Smooth muscle cell (in vitro differentiated cells): ENCODE results near the gene MTUS2. TPM values are rescaled to one million over a fixed set of nuclear protein-coding genes. Genes with fewer than 3 reads are reported as not detected.

Experiments
- DNase-seq: peaks from one replicate; lab custom pipeline; 2025; ENCODE audit not compliant: unreplicated experiment; lab: John Stamatoyannopoulos, UW
- H2AFZ ChIP-seq: fragments of 200-600 bp; sonication (generic); 2 replicates; pipeline ENCODE4 v1.6.0; 2016; ENCODE audit warnings: antibody characterized with exemption, low read depth, mild to moderate bottlenecking
- H3F3A ChIP-seq: fragments of 200-600 bp; sonication (generic); 2 replicates; pipeline ENCODE4 v1.6.0; 2017; ENCODE audit warnings: antibody characterized with exemption, low read depth
- H3K27ac ChIP-seq: fragments of 200-600 bp; sonication (generic); 2 replicates; pipeline ENCODE4 v1.5.1; 2016; ENCODE audit warnings: low read depth, mild to moderate bottlenecking
- H3K27me3 ChIP-seq: fragments of 200-600 bp; sonication (generic); 2 replicates; pipeline ENCODE4 v1.6.1; 2016; ENCODE audit warnings: low read depth, mild to moderate bottlenecking
- H3K36me3 ChIP-seq: fragments of 200-600 bp; sonication (generic); 2 replicates; pipeline ENCODE4 v1.5.1; 2016; ENCODE audit warnings: low read depth
- H3K4me1 ChIP-seq: fragments of 200-600 bp; sonication (generic); 2 replicates; pipeline ENCODE4 v1.5.1; 2016; ENCODE audit warnings: low read depth
- H3K4me2 ChIP-seq: fragments of 200-600 bp; sonication (generic); 2 replicates; pipeline ENCODE4 v1.6.0; 2016; ENCODE audit warnings: mild to moderate bottlenecking
- H3K4me3 ChIP-seq: fragments of 200-600 bp; sonication (generic); 2 replicates; pipeline ENCODE4 v1.5.1; 2016; ENCODE audit warnings: mild to moderate bottlenecking
- H3K79me2 ChIP-seq: fragments of 200-600 bp; sonication (generic); 2 replicates; pipeline ENCODE4 v1.6.0; 2016; ENCODE audit warnings: low read depth, mild to moderate bottlenecking
- H3K9ac ChIP-seq: fragments of 200-600 bp; sonication (generic); 2 replicates; pipeline ENCODE4 v1.6.0; 2016; ENCODE audit warnings: low read depth
- H3K9me3 ChIP-seq: fragments of 200-600 bp; sonication (generic); replicated peaks from 2 replicates; pipeline ENCODE4 v1.5.1; 2016; ENCODE audit warnings: low read depth
- H4K20me1 ChIP-seq: fragments of 200-600 bp; sonication (generic); 2 replicates; pipeline ENCODE4 v1.6.0; 2016; ENCODE audit warnings: low read depth
- CTCF ChIP-seq: fragments of 200-600 bp; sonication (generic); IDR thresholded peaks from 2 replicates; pipeline ENCODE4 v1.5.1; 2017; ENCODE audit warnings: borderline replicate concordance, mild to moderate bottlenecking, antibody characterized with exemption; ENCODE audit not compliant: insufficient read depth, poor library complexity, severe bottlenecking
- WGBS: methylation state at CpG from one replicate; pipeline ENCODE4 v1.1.7; 2016; ENCODE audit warnings: low lambda C conversion rate; 5-methylcytosine and 5-hydroxymethylcytosine counted together
- polyA plus RNA-seq: library from polyadenylated mRNA; unstranded; fragments of >200 nt; fragmentation: Nextera tagmentation; extraction: Ambion mirVana; gene quantifications from 2 replicates; pipeline ENCODE4 v1.2.1, GENCODE V29; 2016
- total RNA-seq: library from RNA; depleted of rRNA; stranded (reverse); fragments of >200 nt; gene quantifications from 2 replicates; pipeline ENCODE4 v1.2.3, GENCODE V29; 2014

MTUS2 gene
- total and polyA plus RNA-seq, 2 experiments from 2014 or later, result 0.06 to 0.63 TPM

- Histone ChIP-seq H3K36me3 (no peaks in the 10 kb centered on the region), H3K27ac (no peak overlapping the region), H3K4me1 (no peaks in the 10 kb centered on the region), H3K4me2 (no peak overlapping the region), H3K9me3 (no peaks in the 10 kb centered on the region), H3K27me3 (no peaks in the 10 kb centered on the region), H3F3A (no peaks in the 10 kb centered on the region), H3K4me3 (no peak overlapping the region), H4K20me1 (no peaks in the 10 kb centered on the region), H2AFZ (no peak overlapping the region), H3K9ac (no peak overlapping the region), H3K79me2 (no peaks in the 10 kb centered on the region)
- no peak for DNase-seq
- TF ChIP-seq CTCF, result no peak
- 69% methylated on average over 3 of the region's 3 CpGs for WGBS
Observed at GRCh38 chr13:29067306-29067945, 247.3 kb downstream of the MTUS2 start.

- no peaks in the 10 kb centered on the region for H3K9me3 ChIP-seq
- no peaks in the 10 kb centered on the region for H3K27me3 ChIP-seq
- TF ChIP-seq CTCF, result no peak
- no peak overlapping the region for H3K9ac ChIP-seq
- H3K4me3 ChIP-seq, result no peak overlapping the region
- WGBS, result 78% methylated on average over 3 of the region's 3 CpGs
- no peak overlapping the region for H2AFZ ChIP-seq
- DNase-seq, result no peak
- no peak overlapping the region for H3K27ac ChIP-seq
- H3F3A ChIP-seq, result no peaks in the 10 kb centered on the region
- no peaks in the 10 kb centered on the region for H3K36me3 ChIP-seq
- no peaks in the 10 kb centered on the region for H4K20me1 ChIP-seq
- no peaks in the 10 kb centered on the region for H3K79me2 ChIP-seq
- no peaks in the 10 kb centered on the region for H3K4me1 ChIP-seq
- H3K4me2 ChIP-seq, result no peak overlapping the region
Observed at GRCh38 chr13:29073755-29074154, 253.6 kb downstream of the MTUS2 start.

GRCh38 chr13:29077051-29077813 lies 257.1 kb downstream of the MTUS2 start:
- Histone ChIP-seq H4K20me1 (no peaks in the 10 kb centered on the region), H3K4me3 (no peak overlapping the region), H2AFZ (no peak overlapping the region), H3K9ac (no peak overlapping the region), H3K9me3 (no peaks in the 10 kb centered on the region), H3K27me3 (no peaks in the 10 kb centered on the region), H3K79me2 (no peaks in the 10 kb centered on the region), H3K4me2 (no peak overlapping the region), H3F3A (no peaks in the 10 kb centered on the region), H3K27ac (no peak overlapping the region), H3K36me3 (no peaks in the 10 kb centered on the region), H3K4me1 (no peaks in the 10 kb centered on the region)
- WGBS, result 80% methylated on average over 3 of the region's 3 CpGs
- TF ChIP-seq CTCF, result no peak
- no peak for DNase-seq

- no peak overlapping the region for H3K4me3 ChIP-seq
- no peaks in the 10 kb centered on the region for H3K36me3 ChIP-seq
- H3K4me1 ChIP-seq, result no peaks in the 10 kb centered on the region
- no peak overlapping the region for H3K9ac ChIP-seq
- TF ChIP-seq CTCF, result peak; percentile 5
- DNase-seq, result no peak
- H3F3A ChIP-seq, result no peaks in the 10 kb centered on the region
- no peaks in the 10 kb centered on the region for H4K20me1 ChIP-seq
- no peak overlapping the region for H3K4me2 ChIP-seq
- no peaks in the 10 kb centered on the region for H3K9me3 ChIP-seq
- H2AFZ ChIP-seq, result no peak overlapping the region
- no peaks in the 10 kb centered on the region for H3K79me2 ChIP-seq
- no peaks in the 10 kb centered on the region for H3K27me3 ChIP-seq
- H3K27ac ChIP-seq, result no peak overlapping the region
- WGBS, result 32% methylated on average over 1 of the region's 1 CpG
Observed at GRCh38 chr13:29081036-29081435, 260.9 kb downstream of the MTUS2 start.
